ENCODE data around the gene VASN. TPM values are rescaled to one million over a fixed set of nuclear protein-coding genes. Genes with fewer than 3 reads are reported as not detected.

VASN gene
- 1 to 10 TPM; 3.0 to 3.6 (median 3.4) TPM for total RNA-seq
- polyA plus RNA-seq, result 1 to 10 TPM; 2.0 to 3.8 (median 3.3) TPM
- long read RNA-seq, donor 1, partial matches to known transcripts, result 0 of 6 reads
- long read RNA-seq, donor 1, other reads (novel, unspliced or antisense), result 3 of 6 reads
- long read RNA-seq, donor 2, transcript VASN-201 (2 exons, 2,806 nt), result major isoform, 11 of 20 reads
- long read RNA-seq, donor 2, partial matches to known transcripts, result 0 of 20 reads
- long read RNA-seq, donor 2, other reads (novel, unspliced or antisense), result 9 of 20 reads

DNA sequence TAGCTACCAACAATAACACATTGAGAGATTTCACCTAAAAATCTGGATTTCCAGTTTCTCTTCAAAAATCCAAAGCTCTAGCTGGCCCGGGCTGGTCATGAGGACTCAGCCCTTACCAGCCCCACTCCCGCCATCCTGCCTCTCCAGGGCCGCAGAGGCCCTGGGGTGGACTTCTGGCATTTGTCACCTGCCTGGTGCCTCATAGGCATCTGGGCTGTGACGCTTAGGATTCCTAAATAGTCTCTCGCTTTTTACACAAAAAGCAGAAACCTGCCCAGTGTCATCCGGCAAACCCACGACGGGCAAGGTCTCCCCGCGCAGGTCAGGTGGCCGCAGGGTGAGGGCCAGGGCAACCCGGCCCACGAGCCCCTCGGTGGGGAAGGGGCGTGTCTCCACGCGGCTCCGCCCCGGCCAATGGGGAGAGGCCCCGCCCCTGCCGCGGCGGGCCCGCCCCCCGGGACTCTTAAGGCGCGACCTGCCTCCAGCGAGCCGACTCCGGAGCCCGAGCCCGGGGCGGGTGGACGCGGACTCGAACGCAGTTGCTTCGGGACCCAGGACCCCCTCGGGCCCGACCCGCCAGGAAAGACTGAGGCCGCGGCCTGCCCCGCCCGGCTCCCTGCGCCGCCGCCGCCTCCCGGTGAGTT is at the start of gene VASN:
Gene VASN, plus strand, starts transcription at position 492 of the 644 bp plus-strand sequence. CDS start 9,030 bp downstream, outside the sequence.
- no peak for TF ChIP-seq CTCF (IDR thresholded peaks at IDR 0.05)
- H3K27me3 ChIP-seq (ENCODE audit: insufficient read depth in 3 of 3, low read length in 2 of 3), result no peaks in the 10 kb centered on the region
- intact Hi-C loops (cut with DNase I), result no loop called here
- no peaks in the 10 kb centered on the region for H3K36me3 ChIP-seq (ENCODE audit: insufficient read depth in 1 of 2, low read depth in 1 of 2)
- H3K4me3 ChIP-seq, result peak within 1 kb of the TSS; percentile 67
- H3K27ac ChIP-seq, result peak within 1 kb of the TSS; percentile 74
- peak; percentile 64 to 83 (median 76) for ATAC-seq
- WGBS, 3 donors, result 6 to 16% (median 6%) methylated on average over 29 to 50 of the region's 50 CpGs
- H3K9me3 ChIP-seq, result no peaks in the 10 kb centered on the region
- H3K4me1 ChIP-seq, result peaks cover 19% of the 10 kb centered on the region
- DNase-seq, result peak; percentile 80 to 89

DNA sequence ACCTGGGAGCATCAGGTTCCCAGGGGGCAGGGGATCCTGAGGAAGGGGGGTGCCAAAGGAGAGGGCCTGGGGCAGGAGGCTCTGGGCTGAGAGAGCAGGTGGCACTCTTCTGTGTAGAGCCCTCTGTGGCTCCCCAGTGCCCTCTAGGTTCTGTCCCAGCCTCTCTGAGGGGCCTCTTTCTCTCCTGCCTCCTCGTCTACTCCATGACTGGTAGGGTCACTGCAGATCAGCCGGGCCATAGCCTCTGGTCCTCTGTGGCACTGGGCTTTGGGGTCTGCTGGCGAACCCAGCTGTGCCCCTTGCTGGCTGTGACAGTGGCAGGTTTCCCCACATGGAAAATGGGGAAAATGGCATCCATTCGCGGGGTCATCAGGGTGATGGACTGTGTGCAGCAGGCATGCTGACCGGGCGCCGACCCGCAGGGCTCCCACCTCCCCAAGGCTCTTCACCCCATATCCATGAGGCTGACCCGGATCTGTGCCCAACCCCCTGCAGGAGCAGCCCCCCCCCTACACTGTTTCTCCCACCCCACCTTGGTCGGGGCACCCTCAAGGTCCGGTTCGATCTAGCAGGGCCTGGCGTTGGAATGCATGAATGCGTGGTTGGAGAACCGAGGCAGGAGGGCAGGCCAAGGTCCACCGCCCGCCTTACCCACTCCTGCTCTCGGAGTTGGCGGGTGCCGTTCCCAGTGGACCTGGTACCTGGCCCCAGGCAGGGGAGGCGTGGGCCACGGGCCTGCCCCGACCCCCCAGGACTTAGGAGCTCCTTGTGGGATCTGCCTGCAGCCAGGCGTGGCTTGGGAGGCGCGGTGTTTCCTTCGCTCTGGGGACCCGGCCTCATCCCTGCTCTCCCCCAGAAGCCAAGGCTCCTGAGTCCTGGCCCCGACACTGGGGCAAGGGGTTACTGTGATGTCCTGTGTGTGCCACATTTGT is 49.3 kb upstream of the VASN start:
- Histone ChIP-seq H3K9me3 (no peaks in the 10 kb centered on the region), H3K27ac (no peak overlapping the region), H3K36me3 (ENCODE audit: insufficient read depth in 1 of 2, low read depth in 1 of 2) (no peaks in the 10 kb centered on the region), H3K27me3 (ENCODE audit: insufficient read depth in 3 of 3, low read length in 2 of 3) (peaks cover 0 to 12% (median 0%) of the 10 kb centered on the region in 3 donors), H3K4me1 (peaks cover 7% of the 10 kb centered on the region), H3K4me3 (no peak overlapping the region)
- DNase-seq (peak in 1 of 2 donors; percentile 55), ATAC-seq (no peak)
- TF ChIP-seq CTCF (IDR thresholded peaks at IDR 0.05), result no peak
- WGBS, 3 donors, result 77 to 83% (median 78%) methylated on average over 29 to 30 of the region's 30 CpGs
- intact Hi-C loops (cut with DNase I), result loop anchor here in 1 of 2 donors (10.0 kb wide), 1 partner anchor 58 kb away; no protein-coding TSS in a partner anchor

DNA sequence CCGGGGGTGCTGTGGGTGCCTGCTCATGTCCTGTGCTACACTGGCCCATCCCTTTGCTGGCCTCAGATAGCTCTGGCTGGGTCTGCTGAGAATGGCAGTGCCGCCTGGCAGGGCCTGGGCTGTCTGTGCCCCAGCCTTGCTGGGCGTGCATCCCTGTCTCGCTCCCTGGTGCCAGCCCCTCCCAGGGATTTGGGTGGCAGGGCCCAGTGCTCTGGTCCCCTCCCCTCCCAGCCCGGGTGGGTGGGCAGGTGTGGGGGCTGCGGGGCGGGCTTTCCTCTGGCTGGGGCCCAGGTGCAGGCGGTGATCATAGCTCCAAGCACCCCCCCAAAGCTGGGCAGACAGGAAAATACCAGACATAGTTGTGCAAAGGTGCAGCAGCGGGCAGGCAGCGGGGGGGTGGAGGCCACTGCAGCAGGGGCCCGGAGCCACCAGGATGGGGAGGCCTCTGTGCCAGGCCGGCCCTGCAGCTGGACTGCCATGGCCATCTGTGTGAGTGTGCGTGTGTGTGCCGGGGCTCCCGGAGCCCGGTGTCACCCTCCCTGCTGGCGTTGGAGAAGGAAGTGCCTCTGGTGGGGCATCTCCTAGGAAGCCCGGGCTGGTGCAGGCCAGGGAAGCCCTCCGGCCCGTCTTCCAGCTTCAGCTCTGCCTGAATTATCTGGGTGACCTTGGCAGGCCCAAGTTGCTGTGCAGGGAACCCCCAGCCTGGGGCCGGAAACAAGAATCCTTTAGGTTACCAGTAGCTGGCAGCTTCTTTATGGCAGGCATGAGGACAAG is 48.4 kb upstream of the VASN start:
- no peak for TF ChIP-seq CTCF (IDR thresholded peaks at IDR 0.05)
- Histone ChIP-seq H3K4me3 (no peak overlapping the region), H3K36me3 (ENCODE audit: insufficient read depth in 1 of 2, low read depth in 1 of 2) (no peaks in the 10 kb centered on the region), H3K27me3 (ENCODE audit: insufficient read depth in 3 of 3, low read length in 2 of 3) (peaks cover 0 to 12% (median 0%) of the 10 kb centered on the region in 3 donors), H3K9me3 (no peaks in the 10 kb centered on the region), H3K4me1 (peaks cover 12% of the 10 kb centered on the region), H3K27ac (peak overlapping the region; percentile 53)
- WGBS, 3 donors, result 52 to 62% (median 60%) methylated on average over 18 to 21 of the region's 21 CpGs
- DNase-seq (peak in 1 of 2 donors; percentile 53), ATAC-seq (no peak)
- intact Hi-C loops (cut with DNase I), result loop anchor here in 1 of 2 donors (10.0 kb wide), 1 partner anchor 58 kb away; no protein-coding TSS in a partner anchor
